ENCODE results near the gene SH3RF2. TPM values are rescaled to one million over a fixed set of nuclear protein-coding genes. Genes with fewer than 3 reads are reported as not detected.

SH3RF2 gene
- polyA plus RNA-seq, 3 donors: not detected

DNA sequence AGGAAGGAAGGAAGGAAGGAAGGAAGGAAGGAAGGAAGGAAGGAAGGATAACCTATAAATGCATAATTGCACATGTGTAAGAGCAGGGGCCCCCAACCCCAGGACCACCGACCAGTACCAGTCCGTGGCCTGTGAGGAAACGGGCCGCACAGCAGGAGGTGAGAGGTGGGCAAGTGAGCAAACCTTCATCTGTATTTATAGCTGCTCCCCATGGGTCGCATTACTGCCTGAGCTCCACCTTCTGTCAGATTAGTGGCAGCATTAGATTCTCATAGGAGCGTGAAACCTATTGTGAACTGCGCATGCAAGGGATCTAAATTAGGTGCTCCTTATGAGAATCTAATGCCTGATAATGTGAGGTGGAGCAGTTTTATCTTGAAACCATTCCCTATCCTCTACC lies 66.1 kb downstream of the SH3RF2 start:
- Mint-ChIP-seq H3K27me3 (ENCODE audit: low read depth in 3 of 3) (peaks cover 0 to 6% (median 4%) of the 10 kb centered on the region in 3 donors), H3K27ac (no peak overlapping the region), H3K4me1 (peaks cover 20% of the 10 kb centered on the region), H3K9me3 (peaks cover 0 to 4% (median 0%) of the 10 kb centered on the region in 7 donors), H3K36me3 (no peaks in the 10 kb centered on the region), H3K4me3 (no peak overlapping the region)
- TF ChIP-seq CTCF (IDR thresholded peaks at IDR 0.05): no peak
- Histone ChIP-seq H3K4me2 (replicated peaks; ENCODE audit: extremely low read depth, low read length, poor library complexity, severe bottlenecking) (no peak overlapping the region), H3K27me3 (ENCODE audit: control insufficient read depth in 2 of 2, insufficient read depth in 2 of 2, low read length in 2 of 2) (no peaks in the 10 kb centered on the region), H2AFZ (ENCODE audit: insufficient read depth, low read depth, low read length, poor library complexity, severe bottlenecking) (no peak overlapping the region), H3K9ac (ENCODE audit: insufficient read depth, low read length, poor library complexity, severe bottlenecking) (no peak overlapping the region), H3K36me3 (replicated peaks in 1 of 2; ENCODE audit: control insufficient read depth in 1 of 2, insufficient read depth in 2 of 2, low read length in 2 of 2) (no peaks in the 10 kb centered on the region), H3K4me1 (ENCODE audit: control insufficient read depth in 1 of 2, insufficient read depth in 2 of 2, low read length in 2 of 2) (peaks cover 17 to 24% of the 10 kb centered on the region in 2 donors), H3K79me2 (ENCODE audit: insufficient read depth, low read length) (no peaks in the 10 kb centered on the region), H4K20me1 (ENCODE audit: insufficient read depth, low read length) (no peaks in the 10 kb centered on the region), H3K4me3 (replicated peaks in 1 of 3; ENCODE audit: low read depth in 2 of 3, low read length in 3 of 3) (no peak overlapping the region), H3K27ac (ENCODE audit: low read depth in 1 of 2, low read length in 2 of 2) (no peak overlapping the region), H3K9me3 (replicated peaks in 1 of 2; ENCODE audit: control insufficient read depth in 1 of 2, insufficient read depth in 1 of 2, low read length in 2 of 2) (no peaks in the 10 kb centered on the region)
- intact Hi-C loops (cut with micrococcal nuclease): no loop called here
- 97% methylated on average over 5 of the region's 7 CpGs for WGBS (ENCODE audit: insufficient coverage)
- DNase-seq: no peak

- Histone ChIP-seq H3K9ac (ENCODE audit: insufficient read depth, low read length, poor library complexity, severe bottlenecking) (no peak overlapping the region), H3K79me2 (ENCODE audit: insufficient read depth, low read length) (no peaks in the 10 kb centered on the region), H3K36me3 (replicated peaks in 1 of 2; ENCODE audit: control insufficient read depth in 1 of 2, insufficient read depth in 2 of 2, low read length in 2 of 2) (no peaks in the 10 kb centered on the region), H3K9me3 (replicated peaks in 1 of 2; ENCODE audit: control insufficient read depth in 1 of 2, insufficient read depth in 1 of 2, low read length in 2 of 2) (no peaks in the 10 kb centered on the region), H3K27me3 (ENCODE audit: control insufficient read depth in 2 of 2, insufficient read depth in 2 of 2, low read length in 2 of 2) (no peaks in the 10 kb centered on the region), H4K20me1 (ENCODE audit: insufficient read depth, low read length) (no peaks in the 10 kb centered on the region), H3K4me3 (replicated peaks in 1 of 3; ENCODE audit: low read depth in 2 of 3, low read length in 3 of 3) (no peak overlapping the region), H2AFZ (ENCODE audit: insufficient read depth, low read depth, low read length, poor library complexity, severe bottlenecking) (no peak overlapping the region), H3K27ac (ENCODE audit: low read depth in 1 of 2, low read length in 2 of 2) (no peak overlapping the region), H3K4me1 (ENCODE audit: control insufficient read depth in 1 of 2, insufficient read depth in 2 of 2, low read length in 2 of 2) (peaks cover 17 to 28% of the 10 kb centered on the region in 2 donors), H3K4me2 (replicated peaks; ENCODE audit: extremely low read depth, low read length, poor library complexity, severe bottlenecking) (no peak overlapping the region)
- Mint-ChIP-seq H3K27ac (no peak overlapping the region), H3K4me3 (no peak overlapping the region), H3K27me3 (ENCODE audit: low read depth in 3 of 3) (peaks cover 0 to 6% (median 4%) of the 10 kb centered on the region in 3 donors), H3K4me1 (peaks cover 23% of the 10 kb centered on the region), H3K36me3 (no peaks in the 10 kb centered on the region), H3K9me3 (peaks cover 0 to 8% (median 0%) of the 10 kb centered on the region in 7 donors)
- TF ChIP-seq CTCF (IDR thresholded peaks at IDR 0.05): no peak
- intact Hi-C loops (cut with micrococcal nuclease): no loop called here
- no peak for DNase-seq
- WGBS (ENCODE audit: insufficient coverage): no CpG with 5 or more reads among the region's 4 CpGs
These were observed 67.5 kb downstream of the SH3RF2 start for GRCh38 chr5:146003852-146004251.

Measured in CD14-positive monocyte (primary cell).